Measurements from ENCODE around the gene SLC6A19. TPM values are rescaled to one million over a fixed set of nuclear protein-coding genes. Genes with fewer than 3 reads are reported as not detected.
A peak's percentile ranks its signal among the peaks of the same experiment; 100 is the strongest.

The SLC6A19 gene
- total and polyA plus RNA-seq, 9 of the 15 experiments (the other 6 are each of a cell fraction or from before 2014, with no cell fraction given), result 0.03 to 1.6 (median 0.59) TPM

DNA sequence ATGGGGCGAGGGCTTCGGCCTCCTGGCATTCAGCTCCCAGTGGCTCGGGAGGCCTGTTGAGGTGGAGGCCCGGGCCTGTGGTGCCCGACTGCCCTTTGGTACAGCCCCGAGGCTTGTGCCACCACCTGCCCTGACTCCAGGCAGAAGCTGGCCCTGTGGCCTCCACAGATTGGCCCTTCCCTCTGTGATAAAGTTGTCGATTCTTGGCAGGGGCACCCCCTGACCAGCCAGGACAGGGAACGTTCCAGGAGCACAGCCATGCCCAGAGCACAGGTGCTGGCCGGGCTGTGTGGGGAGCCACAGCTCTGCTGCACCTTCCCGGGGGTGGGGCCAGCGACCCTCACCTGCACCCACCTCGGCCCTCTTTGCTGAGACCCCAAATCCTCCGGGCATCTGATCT lies 56.4 kb downstream of the SLC6A19 start (continued):
- TF ChIP-seq XRCC3 (IDR thresholded peaks at IDR 0.05) (no peak), YY1 (IDR thresholded peaks at IDR 0.05; ENCODE audit: borderline replicate concordance in 1 of 3, control insufficient read depth in 1 of 3, extremely low read depth in 1 of 3, insufficient read depth in 3 of 3, insufficient read length in 1 of 3, insufficient replicate concordance in 2 of 3, low read depth in 1 of 3, low read length in 2 of 3) (no peak), TEAD4 (IDR thresholded peaks at IDR 0.05; ENCODE audit: low read length) (no peak), TEAD4 (CRISPR knock-in tag; IDR thresholded peaks at IDR 0.05; ENCODE audit: borderline replicate concordance) (no peak), NCOA2 (IDR thresholded peaks at IDR 0.05; ENCODE audit: partially characterized antibody in 2 of 2) (no peak), WHSC1 (IDR thresholded peaks at IDR 0.05; ENCODE audit: low read length) (no peak)

DNA sequence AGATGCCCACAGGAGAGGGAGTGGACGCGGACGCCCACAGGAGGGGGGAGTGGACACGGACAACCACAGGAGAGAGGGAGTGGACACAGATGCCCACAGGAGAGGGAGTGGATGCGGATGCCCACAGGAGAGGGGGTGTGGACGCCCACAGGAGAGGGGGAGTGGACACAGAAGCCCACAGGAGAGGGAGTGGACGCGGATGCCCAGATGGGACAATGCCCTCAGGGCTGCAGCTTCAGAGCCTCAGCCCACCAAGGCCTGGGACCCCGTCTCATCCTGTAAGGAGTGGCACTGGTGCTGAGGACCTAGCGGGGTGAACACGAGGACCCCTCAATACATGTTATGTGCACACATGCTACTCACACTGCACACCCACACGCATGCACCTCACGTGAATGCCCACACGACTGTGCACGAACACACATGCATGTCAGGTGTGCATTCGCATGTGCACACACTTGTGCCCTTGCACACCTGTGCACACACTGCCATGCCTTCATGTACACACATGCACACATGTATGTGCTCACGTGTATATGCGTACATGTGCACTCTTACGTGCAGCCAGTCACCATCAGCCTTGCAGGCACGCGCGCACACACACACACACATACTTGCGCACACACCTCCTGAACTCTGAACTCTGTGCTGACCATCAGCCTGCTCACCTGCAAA lies 58.5 kb downstream of the SLC6A19 start:
- Histone ChIP-seq H3K79me2 (ENCODE audit: control insufficient read depth, insufficient read depth, low read length) (no peaks in the 10 kb centered on the region), H3K36me3 (ENCODE audit: control insufficient read depth, insufficient read depth, low read length) (no peaks in the 10 kb centered on the region), H3K9ac (ENCODE audit: insufficient read depth in 1 of 2, low read depth in 2 of 2, low read length in 2 of 2) (no peak overlapping the region), H4K20me1 (replicated peaks; ENCODE audit: control insufficient read depth, insufficient read depth, low read length) (peaks cover 22% of the 10 kb centered on the region), H3K9me3 (replicated peaks; ENCODE audit: control insufficient read depth, insufficient read depth, low read depth, low read length) (no peaks in the 10 kb centered on the region), H3K27me3 (ENCODE audit: control insufficient read depth in 2 of 2, insufficient read depth in 2 of 2, low read length in 2 of 2) (peaks cover 6 to 34% of the 10 kb centered on the region in 2 experiments; a peak in 4 of 5 replicates), H2AFZ (ENCODE audit: low read depth, low read length) (no peak overlapping the region), H3K4me1 (replicated peaks in 1 of 2; ENCODE audit: control insufficient read depth in 2 of 2, insufficient read depth in 2 of 2, low read length in 2 of 2) (peaks cover 0 to 9% of the 10 kb centered on the region in 2 experiments; a peak in 1 of 5 replicates), H3K27ac (ENCODE audit: extremely low read depth, low read depth, low read length) (no peak overlapping the region), H3K4me3 (no peak overlapping the region), H3K4me2 (ENCODE audit: insufficient read depth, low read length) (no peak overlapping the region), H3K9me1 (ENCODE audit: control insufficient read depth, insufficient read depth, low read length) (no peaks in the 10 kb centered on the region)
- ATAC-seq, result no peak
- WGBS (ENCODE audit: insufficient coverage, low coverage, missing lambda C conversion rate), result 40% methylated on average over 20 of the region's 23 CpGs
- FAIRE-seq, result no peak
- POLR2A ChIA-PET, result no interaction called here
- CTCF ChIA-PET (ENCODE audit: low intra/inter-chr PET ratio), result interaction anchor here (0.5 kb wide), 1 partner anchor 50 kb away, joined by 3 read pairs; no protein-coding TSS in a partner anchor
- no peak for DNase-seq (ENCODE audit: extremely low read depth in 1 of 4, low spot score in 3 of 4)
- intact Hi-C loops (cut with micrococcal nuclease), result no loop called here
- TF ChIP-seq HNRNPK (IDR thresholded peaks at IDR 0.05; ENCODE audit: low read depth, low read length, poor library complexity, severe bottlenecking), result no peak
- no peak for TF ChIP-seq ZBED1 (IDR thresholded peaks at IDR 0.05)
- TF ChIP-seq ZHX1 (conservative IDR thresholded peaks at IDR 0.05; ENCODE audit: low read length), result no peak
- TF ChIP-seq FOXA1 (IDR thresholded peaks at IDR 0.05; ENCODE audit: borderline replicate concordance), result no peak
- no peak for TF ChIP-seq ARNT (IDR thresholded peaks at IDR 0.05)
- TF ChIP-seq CHD4 (IDR thresholded peaks at IDR 0.05; ENCODE audit: insufficient read depth, insufficient replicate concordance, low read depth, low read length, poor library complexity, severe bottlenecking), result no peak
- no peak for TF ChIP-seq NR2C1 (IDR thresholded peaks at IDR 0.05)
- 0 out of 2 replicates have a peak, but pooled peaks have one; percentile 13 for TF ChIP-seq NR2C1 (tag; IDR thresholded peaks at IDR 0.05)
- TF ChIP-seq SUPT5H (IDR thresholded peaks at IDR 0.05), result no peak
- TF ChIP-seq KDM1A (IDR thresholded peaks at IDR 0.05), result peak in 1 of 2 experiments; percentile 49; a peak in 1 of 4 replicates
- TF ChIP-seq ZNF830 (CRISPR knock-in tag; IDR thresholded peaks at IDR 0.05), result no peak
- TF ChIP-seq RFX7 (CRISPR knock-in tag; IDR thresholded peaks at IDR 0.05), result no peak
- TF ChIP-seq ZNF785 (CRISPR knock-in tag; IDR thresholded peaks at IDR 0.05), result no peak
- TF ChIP-seq HCFC1 (IDR thresholded peaks at IDR 0.05; ENCODE audit: low read depth, low read length), result no peak
- no peak for TF ChIP-seq ZNF384 (IDR thresholded peaks at IDR 0.05; ENCODE audit: low read depth, low read length)
- in situ Hi-C loops (cut with MboI), result no loop called here
- no TSS peak for BruUV-seq (replicated peaks)

Measured in K562 (cell line).